HepG2 (cell line): ENCODE measurements around the gene NKAIN4. TPM values are rescaled to one million over a fixed set of nuclear protein-coding genes. Genes with fewer than 3 reads are reported as not detected.

Experiments
- ARID4A ChIP-seq: sonication (generic); formaldehyde crosslinking; IDR thresholded peaks from 2 replicates; pipeline ENCODE4 v1.5.0; 2020; ENCODE audit warnings: mild to moderate bottlenecking, missing genetic modification reagents, borderline replicate concordance
- ATF3 ChIP-seq: sonication (generic); formaldehyde crosslinking; IDR thresholded peaks from 2 replicates; pipeline ENCODE4 v1.4.0; 2020; ENCODE audit warnings: missing genetic modification reagents
- BHLHE40 ChIP-seq: IDR thresholded peaks from 2 replicates; pipeline ENCODE4 v1.6.1; 2011; ENCODE audit warnings: low read length, improper control_type of control experiment
- HOMEZ ChIP-seq: IDR thresholded peaks from 2 replicates; pipeline ENCODE4 v1.6.1; 2016; ENCODE audit warnings: low read depth
- MTA1 ChIP-seq: sonication (generic); formaldehyde crosslinking; IDR thresholded peaks from 2 replicates; pipeline ENCODE4 v1.4.0; 2020; ENCODE audit warnings: missing genetic modification reagents, mild to moderate bottlenecking, borderline replicate concordance
- NR0B2 ChIP-seq: sonication (generic); formaldehyde crosslinking; IDR thresholded peaks from 2 replicates; pipeline ENCODE4 v1.4.0; 2020; ENCODE audit warnings: mild to moderate bottlenecking, missing genetic modification reagents
- PATZ1 ChIP-seq: sonication (generic); formaldehyde crosslinking; IDR thresholded peaks from 2 replicates; pipeline ENCODE4 v1.4.0; 2020; ENCODE audit warnings: missing genetic modification reagents
- PITX1 ChIP-seq: sonication (generic); formaldehyde crosslinking; IDR thresholded peaks from 2 replicates; pipeline ENCODE4 v1.5.1; 2020; ENCODE audit warnings: mild to moderate bottlenecking, missing genetic modification reagents
- REXO4 ChIP-seq: sonication (generic); formaldehyde crosslinking; IDR thresholded peaks from 2 replicates; pipeline ENCODE4 v1.8.0; 2022; ENCODE audit warnings: missing genetic modification reagents, mild to moderate bottlenecking, borderline replicate concordance
- SMAD1 ChIP-seq: sonication (generic); formaldehyde crosslinking; IDR thresholded peaks from 2 replicates; pipeline ENCODE4 v1.4.0; 2020; ENCODE audit warnings: missing genetic modification reagents, low read depth, mild to moderate bottlenecking, borderline replicate concordance
- SMYD3 ChIP-seq: sonication (generic); formaldehyde crosslinking; IDR thresholded peaks from 2 replicates; pipeline ENCODE4 v1.8.1; 2023; ENCODE audit warnings: mild to moderate bottlenecking, missing genetic modification reagents
- SP140L ChIP-seq: sonication (generic); formaldehyde crosslinking; IDR thresholded peaks from 2 replicates; pipeline ENCODE4 v1.4.0; 2020; ENCODE audit warnings: missing genetic modification reagents, borderline replicate concordance
- TBP ChIP-seq: sonication (generic); formaldehyde crosslinking; IDR thresholded peaks from 2 replicates; pipeline ENCODE4 v1.5.0; 2020; ENCODE audit warnings: missing genetic modification reagents
- TMF1 ChIP-seq: sonication (generic); formaldehyde crosslinking; IDR thresholded peaks from 2 replicates; pipeline ENCODE4 v1.8.1; 2022; ENCODE audit warnings: low read depth, missing genetic modification reagents
- ZFP90 ChIP-seq: sonication (generic); formaldehyde crosslinking; IDR thresholded peaks from 2 replicates; pipeline ENCODE4 v1.8.0; 2022; ENCODE audit warnings: missing genetic modification reagents, mild to moderate bottlenecking, inconsistent platforms, borderline replicate concordance
- ZNF160 ChIP-seq: sonication (generic); formaldehyde crosslinking; IDR thresholded peaks from 2 replicates; pipeline ENCODE4 v1.8.0; 2022; ENCODE audit warnings: mild to moderate bottlenecking, inconsistent platforms, missing genetic modification reagents
- ZNF17 ChIP-seq: sonication (generic); formaldehyde crosslinking; IDR thresholded peaks from 2 replicates; pipeline ENCODE4 v1.5.0; 2020; ENCODE audit warnings: mild to moderate bottlenecking, missing genetic modification reagents
- ZNF235 ChIP-seq: sonication (generic); formaldehyde crosslinking; IDR thresholded peaks from 2 replicates; pipeline ENCODE4 v1.8.1; 2023; ENCODE audit warnings: mild to moderate bottlenecking, missing genetic modification reagents, borderline replicate concordance
- ZNF263 ChIP-seq: sonication (generic); formaldehyde crosslinking; IDR thresholded peaks from 2 replicates; pipeline ENCODE4 v1.4.0; 2020; ENCODE audit warnings: missing genetic modification reagents
- ZNF3 ChIP-seq: IDR thresholded peaks from 2 replicates; pipeline ENCODE4 v1.7.0; 2017; ENCODE audit warnings: inconsistent platforms
- ZNF33B ChIP-seq: sonication (generic); formaldehyde crosslinking; IDR thresholded peaks from 2 replicates; pipeline ENCODE4 v1.5.1; 2020; ENCODE audit warnings: mild to moderate bottlenecking, missing genetic modification reagents
- ZNF83 ChIP-seq: sonication (generic); formaldehyde crosslinking; IDR thresholded peaks from 2 replicates; pipeline ENCODE4 v1.4.0; 2020; ENCODE audit warnings: missing genetic modification reagents, mild to moderate bottlenecking, borderline replicate concordance
- ZNF839 ChIP-seq: sonication (generic); formaldehyde crosslinking; IDR thresholded peaks from 2 replicates; pipeline ENCODE4 v1.4.0; 2020; ENCODE audit warnings: missing genetic modification reagents, mild to moderate bottlenecking, borderline replicate concordance
- polyA plus RNA-seq, 8 experiments: library from polyadenylated mRNA; depleted of rRNA in 3 of 8; stranded (reverse) in 7 of 8; unstranded in 1 of 8; fragments of >200 nt; fragmentation: Illumina TruSeq in 4 of 8; extraction: Trizol in 4 of 8; gene quantifications; 2 replicates each; pipeline versions ENCODE4 v1.2.1 to v1.2.3, GENCODE V29; 2011 to 2016; ENCODE audit warnings: low read depth in 4 of 8, missing spikeins in 1 of 8, mixed read lengths in 1 of 8; ENCODE audit not compliant: insufficient read depth in 1 of 8
- total RNA-seq, 5 experiments: library from RNA; depleted of rRNA; stranded (reverse); fragments of >200 nt; fragmentation: Illumina TruSeq; extraction: Trizol; gene quantifications; 2 replicates each; pipeline ENCODE4 v1.2.3, GENCODE V29; 2016; ENCODE audit warnings: low read depth in 1 of 5

NKAIN4 gene
- total and polyA plus RNA-seq, 2 of the 13 experiments (the other 11 are each of a cell fraction or from before 2014, with no cell fraction given), result not detected

- no peak for TF ChIP-seq ARID4A
- no peak for TF ChIP-seq TMF1 (CRISPR knock-in tag)
- TF ChIP-seq ZNF3 (CRISPR knock-in tag), result no peak
- no peak for TF ChIP-seq NR0B2 (CRISPR knock-in tag)
- no peak for TF ChIP-seq TBP (CRISPR knock-in tag)
- peak; percentile 19; the same call in 1 of the 2 replicates for TF ChIP-seq MTA1 (CRISPR knock-in tag)
- no peak for TF ChIP-seq ZNF160
- TF ChIP-seq ZNF17 (CRISPR knock-in tag), result no peak
- TF ChIP-seq SMYD3 (CRISPR knock-in tag), result no peak
- no peak for TF ChIP-seq REXO4 (CRISPR knock-in tag)
- TF ChIP-seq ZNF33B (CRISPR knock-in tag), result no peak
- 0 out of 2 replicates have a peak, but pooled peaks have one; percentile 31 for TF ChIP-seq BHLHE40
- no peak; the same call in 1 of the 2 replicates for TF ChIP-seq ZNF839 (CRISPR knock-in tag)
- TF ChIP-seq ZNF235 (CRISPR knock-in tag), result no peak
- peak; percentile 45; the same call in 1 of the 2 replicates for TF ChIP-seq PATZ1 (CRISPR knock-in tag)
- TF ChIP-seq HOMEZ (CRISPR knock-in tag), result no peak
- TF ChIP-seq SMAD1 (CRISPR knock-in tag), result 0 out of 2 replicates have a peak, but pooled peaks have one; percentile 39
- peak; percentile 92 for TF ChIP-seq ZNF263 (CRISPR knock-in tag)
- no peak for TF ChIP-seq SP140L (CRISPR knock-in tag)
- peak; percentile 13; the same call in 1 of the 2 replicates for TF ChIP-seq ZNF83 (CRISPR knock-in tag)
- no peak for TF ChIP-seq ATF3 (CRISPR knock-in tag)
- no peak for TF ChIP-seq ZFP90 (CRISPR knock-in tag)
- TF ChIP-seq PITX1 (CRISPR knock-in tag), result peak; percentile 61; the same call in 1 of the 2 replicates
Measured at GRCh38 chr20:63230800-63231268, 23.4 kb downstream of the NKAIN4 start (continued).
